H1 (cell line): ENCODE data around the gene PRG2. TPM values are rescaled to one million over a fixed set of nuclear protein-coding genes. Genes with fewer than 3 reads are reported as not detected.

Source experiments
- CTCF ChIA-PET: fragments of 300-600 bp; sonication (Branson Sonifier 250); formaldehyde crosslinking; loops from one replicate; lab custom pipeline; 2021; ENCODE audit not compliant: partially characterized antibody; lab: Charles Lee
- POLR2A ChIA-PET: fragments of 300-600 bp; sonication (Branson Sonifier 250); formaldehyde crosslinking; loops from one replicate; lab custom pipeline; 2021; ENCODE audit warnings: inconsistent platforms; ENCODE audit not compliant: partially characterized antibody; lab: Charles Lee
- DNase-seq, 2 experiments: peaks; one replicate each; pipeline versions ENCODE4 v3.0.0 to v3.0.0-alpha.2; 2010 to 2022; ENCODE audit warnings: low spot score in 2 of 2, low read depth in 1 of 2, mixed read lengths in 1 of 2
- FAIRE-seq: peaks from 2 replicates; lab custom pipeline; 2011; peaks lifted over from hg19 to GRCh38; lab: Jason Lieb, UNC
- H2AFZ ChIP-seq: 2 replicates; pipeline ENCODE4 v1.8.1; 2012; ENCODE audit warnings: low read length, inconsistent platforms
- H2AK5ac ChIP-seq: 2 replicates; pipeline ENCODE4 v1.6.1; 2013; ENCODE audit warnings: low read depth, low read length
- H2BK120ac ChIP-seq: replicated peaks from 2 replicates; pipeline ENCODE3; 2013; ENCODE audit warnings: low read depth, low read length, inconsistent platforms
- H2BK12ac ChIP-seq: 2 replicates; pipeline ENCODE4 v1.6.1; 2013; ENCODE audit warnings: low read depth, low read length
- H2BK15ac ChIP-seq: 2 replicates; pipeline ENCODE4 v1.6.1; 2013; ENCODE audit warnings: low read length
- H2BK20ac ChIP-seq: 2 replicates; pipeline ENCODE4 v1.6.1; 2013; ENCODE audit warnings: low read length
- H2BK5ac ChIP-seq: 2 replicates; pipeline ENCODE4 v1.6.1; 2013; ENCODE audit warnings: low read depth, low read length
- H3K14ac ChIP-seq: 2 replicates; pipeline ENCODE4 v1.6.1; 2013; ENCODE audit warnings: inconsistent platforms; ENCODE audit not compliant: insufficient read length
- H3K18ac ChIP-seq: 2 replicates; pipeline ENCODE4 v1.6.1; 2013; ENCODE audit warnings: low read length; ENCODE audit errors: extremely low read depth
- H3K23ac ChIP-seq: 2 replicates; pipeline ENCODE4 v1.6.1; 2013; ENCODE audit warnings: inconsistent platforms; ENCODE audit not compliant: insufficient read length
- H3K23me2 ChIP-seq: 2 replicates; pipeline ENCODE4 v1.6.1; 2013; ENCODE audit warnings: low read depth, low read length
- H3K27ac ChIP-seq: 2 replicates; pipeline ENCODE4 v1.6.1; 2011; ENCODE audit warnings: low read depth, low read length, inconsistent platforms
- H3K27me3 ChIP-seq, 4 experiments: replicated peaks in 1 of 4; 1 replicate in 1 of 4; 2 replicates in 3 of 4; pipeline versions ENCODE4 v1.6.1 to v1.8.1; 2011 to 2013; ENCODE audit warnings: low read length in 3 of 4, mild to moderate bottlenecking in 3 of 4, inconsistent platforms in 2 of 4, mixed read lengths in 2 of 4, moderate library complexity in 1 of 4; ENCODE audit not compliant: control insufficient read depth in 3 of 4, insufficient read depth in 3 of 4; ENCODE audit errors: extremely low read depth in 1 of 4
- H3K36me3 ChIP-seq, 4 experiments: 2 replicates each; pipeline versions ENCODE4 v1.6.1 to v1.8.1; 2011 to 2013; ENCODE audit warnings: mild to moderate bottlenecking in 4 of 4, low read length in 3 of 4, moderate library complexity in 2 of 4, control low read depth in 1 of 4, inconsistent platforms in 1 of 4; ENCODE audit not compliant: insufficient read depth in 4 of 4, control insufficient read depth in 2 of 4
- H3K4ac ChIP-seq: replicated peaks from 2 replicates; pipeline ENCODE3; 2013; ENCODE audit warnings: low read length, low read depth, mixed read lengths, inconsistent platforms; ENCODE audit not compliant: insufficient read length
- H3K4me1 ChIP-seq, 4 experiments: replicated peaks in 1 of 4; 1 replicate in 1 of 4; 2 replicates in 3 of 4; pipeline versions ENCODE4 v1.6.1 to v1.8.1; 2011 to 2013; ENCODE audit warnings: low read length in 3 of 4, inconsistent platforms in 2 of 4, mixed read lengths in 1 of 4; ENCODE audit not compliant: insufficient read depth in 4 of 4, control insufficient read depth in 3 of 4
- H3K4me2 ChIP-seq, 2 experiments: 2 replicates each; pipeline versions ENCODE4 v1.6.1 to v1.8.1; 2011 to 2013; ENCODE audit warnings: low read depth in 2 of 2, low read length in 2 of 2, control low read depth in 1 of 2, inconsistent platforms in 1 of 2, mild to moderate bottlenecking in 1 of 2; ENCODE audit not compliant: insufficient read depth in 1 of 2
- H3K4me3 ChIP-seq, 4 experiments: fragments of 200-600, 300-600 bp in 1 of 4; sonication (generic), shearing (Covaris generic), sonication (Bioruptor Twin) in 1 of 4; 2 replicates each; pipeline versions ENCODE4 v1.5.1 to v1.8.1; 2011 to 2016; ENCODE audit warnings: low read length in 4 of 4, low read depth in 3 of 4, control low read depth in 2 of 4, inconsistent platforms in 2 of 4, mild to moderate bottlenecking in 2 of 4, mixed read lengths in 1 of 4, moderate library complexity in 1 of 4; ENCODE audit not compliant: insufficient read depth in 2 of 4; ENCODE audit errors: extremely low read depth in 1 of 4
- H3K56ac ChIP-seq: replicated peaks from 2 replicates; pipeline ENCODE3; 2013; ENCODE audit warnings: low read depth, mild to moderate bottlenecking, mixed read lengths, low read length, inconsistent platforms; ENCODE audit not compliant: insufficient read length
- H3K79me1 ChIP-seq: 2 replicates; pipeline ENCODE4 v1.6.1; 2013; ENCODE audit warnings: low read depth, low read length, control low read depth
- H3K79me2 ChIP-seq, 2 experiments: 2 replicates each; pipeline versions ENCODE4 v1.6.1 to v1.8.1; 2012 to 2013; ENCODE audit warnings: low read length in 2 of 2, mild to moderate bottlenecking in 2 of 2, inconsistent platforms in 1 of 2; ENCODE audit not compliant: insufficient read depth in 2 of 2, control insufficient read depth in 1 of 2
- H3K9ac ChIP-seq, 4 experiments: replicated peaks in 1 of 4; 1 replicate in 1 of 4; 2 replicates in 3 of 4; pipeline versions ENCODE4 v1.6.1 to v1.8.1; 2011 to 2013; ENCODE audit warnings: low read depth in 3 of 4, low read length in 3 of 4, control low read depth in 2 of 4, mild to moderate bottlenecking in 2 of 4, moderate library complexity in 2 of 4, inconsistent platforms in 1 of 4; ENCODE audit errors: extremely low read depth in 1 of 4
- H3K9me3 ChIP-seq, 2 experiments: 2 replicates each; pipeline versions ENCODE4 v1.6.1 to v1.8.1; 2012 to 2013; ENCODE audit warnings: mild to moderate bottlenecking in 2 of 2, moderate library complexity in 2 of 2, control low read depth in 1 of 2, inconsistent platforms in 1 of 2, low read depth in 1 of 2, low read length in 1 of 2, mixed read lengths in 1 of 2; ENCODE audit not compliant: insufficient read depth in 2 of 2
- H4K20me1 ChIP-seq, 2 experiments: replicated peaks in 1 of 2; 2 replicates each; pipeline versions ENCODE3 to v1.8.1; 2011 to 2013; ENCODE audit warnings: inconsistent platforms in 2 of 2, low read length in 2 of 2, mild to moderate bottlenecking in 1 of 2; ENCODE audit not compliant: insufficient read depth in 2 of 2, control insufficient read depth in 1 of 2
- H4K5ac ChIP-seq: 2 replicates; pipeline ENCODE4 v1.6.1; 2013; ENCODE audit warnings: low read length, low read depth, mixed read lengths, inconsistent platforms; ENCODE audit not compliant: insufficient read length
- H4K8ac ChIP-seq: 2 replicates; pipeline ENCODE4 v1.8.0; 2013; ENCODE audit warnings: mild to moderate bottlenecking, moderate library complexity, low read length, inconsistent platforms; ENCODE audit not compliant: insufficient read depth; ENCODE audit errors: extremely low read depth
- H4K91ac ChIP-seq: replicated peaks from 2 replicates; pipeline ENCODE3; 2013; ENCODE audit warnings: low read length, mixed read lengths, inconsistent platforms; ENCODE audit not compliant: insufficient read length
- GABPA ChIP-seq: IDR thresholded peaks from 2 replicates; pipeline ENCODE4 v1.6.1; 2011; ENCODE audit warnings: mild to moderate bottlenecking, low read length, moderate library complexity, borderline replicate concordance; ENCODE audit not compliant: insufficient read depth
- GTF2F1 ChIP-seq: IDR thresholded peaks from 2 replicates; pipeline ENCODE4 v1.6.1; 2012; ENCODE audit warnings: low read depth, low read length, improper control_type of control experiment, borderline replicate concordance
- WGBS, 2 experiments: shearing (Covaris generic) in 1 of 2; methylation state at CpG; one replicate each; pipeline versions ENCODE4 v1.1.6 to v1.1.7; 2013 to 2015; ENCODE audit warnings: low lambda C conversion rate in 2 of 2, mixed read lengths in 2 of 2, inconsistent platforms in 1 of 2, low coverage in 1 of 2, missing lambda C conversion rate in 1 of 2; ENCODE audit not compliant: insufficient replicate concordance in 2 of 2, insufficient coverage in 1 of 2, insufficient read length in 1 of 2; ENCODE audit errors: extremely low coverage in 1 of 2, missing lambda C conversion rate in 1 of 2; 5-methylcytosine and 5-hydroxymethylcytosine counted together
- polyA plus RNA-seq, 7 experiments: library from polyadenylated mRNA; depleted of rRNA in 3 of 7; stranded (reverse) in 5 of 7; unstranded in 2 of 7; fragments of >200 nt in 5 of 7; fragments of 200-250 nt in 2 of 7; gene quantifications; 1 replicate in 5 of 7; 2 replicates in 1 of 7; 4 replicates in 1 of 7; pipeline versions ENCODE4 v1.2.1 to v1.2.3, GENCODE V29; 2011 to 2013; ENCODE audit warnings: missing spikeins in 2 of 7, mixed read lengths in 2 of 7
- total RNA-seq: library from RNA; stranded (reverse); fragmentation: NEBNext Ultra II Directional; extraction: Animal tissue kit (Norgen Biotek cat#: 25700); gene quantifications from 2 replicates; pipeline ENCODE4 v1.2.1, GENCODE V29; 2021

The PRG2 gene
- total and polyA plus RNA-seq, 2 of the 8 experiments (the other 6 are each of a cell fraction or from before 2014, with no cell fraction given) = 0.32 TPM; not detected in 1

DNA sequence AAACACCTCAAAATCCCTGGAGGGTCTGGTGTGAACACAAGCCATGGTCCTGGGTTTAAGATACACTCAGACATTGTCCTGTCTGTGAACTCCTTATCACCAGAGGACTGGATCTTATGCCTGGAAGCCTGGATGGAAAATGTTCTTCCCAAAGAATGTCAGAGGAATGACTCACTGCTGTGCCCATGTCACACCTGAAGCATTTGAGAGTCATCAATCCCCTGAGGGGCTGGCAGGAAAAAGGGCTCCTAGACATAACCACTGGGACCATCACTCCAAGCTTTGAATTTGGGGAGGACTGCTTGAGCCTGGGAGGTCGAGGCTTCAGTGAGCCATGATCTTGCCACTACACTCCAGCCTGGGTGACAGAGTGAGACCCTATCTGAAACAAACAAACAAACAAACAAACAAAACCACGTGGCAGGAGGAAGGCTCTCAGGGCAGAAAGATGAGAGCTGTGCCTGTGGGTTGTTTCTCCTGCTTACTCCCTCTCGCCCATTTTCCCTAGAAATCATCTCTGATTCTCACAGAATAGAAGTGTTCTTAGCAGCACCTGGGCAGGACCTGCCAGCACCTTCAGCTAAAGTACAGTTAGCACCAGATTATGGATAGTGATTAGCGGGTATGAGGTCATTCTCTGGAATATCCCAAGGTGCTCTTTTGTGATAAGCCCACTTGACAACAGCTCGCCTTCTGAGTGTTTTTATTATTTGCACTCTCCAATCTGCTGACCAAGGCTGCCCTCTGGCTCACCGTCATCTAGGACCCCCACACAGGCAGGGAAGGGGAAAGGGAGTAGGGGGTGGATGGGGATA is 11.9 kb upstream of the PRG2 start:
- Histone ChIP-seq H3K79me1 (no peaks in the 10 kb centered on the region; the same call in 1 of the 2 replicates), H2BK5ac (no peak overlapping the region), H2AFZ (no peak overlapping the region), H3K79me2 (no peaks in the 10 kb centered on the region), H2BK12ac (no peak overlapping the region), H3K18ac (no peak overlapping the region), H4K20me1 (no peaks in the 10 kb centered on the region), H3K27ac (no peak overlapping the region), H3K23ac (no peak overlapping the region), H3K4ac (no peak overlapping the region), H3K27me3 (no peaks in the 10 kb centered on the region; a peak in 1 of 7 replicates), H3K14ac (no peak overlapping the region), H3K4me3 (no peak overlapping the region), H3K9me3 (no peaks in the 10 kb centered on the region), H2BK20ac (no peak overlapping the region), H4K8ac (no peak overlapping the region), H3K4me2 (no peak overlapping the region), H2AK5ac (no peak overlapping the region), H3K9ac (no peak overlapping the region), H4K91ac (no peak overlapping the region), H2BK120ac (no peak overlapping the region), H3K56ac (no peak overlapping the region), H4K5ac (no peak overlapping the region), H3K36me3 (peaks cover 0 to 4% (median 2%) of the 10 kb centered on the region in 4 experiments; a peak in 4 of 8 replicates), H3K23me2 (no peaks in the 10 kb centered on the region), H3K4me1 (no peaks in the 10 kb centered on the region), H2BK15ac (no peak overlapping the region)
- 63% methylated on average over 6 of the region's 6 CpGs; no CpG with 5 or more reads in 1 of the 2 experiments for WGBS, 2 experiments
- POLR2A ChIA-PET = interaction anchor here (1.0 to 1.2 kb wide), 3 partner anchors 9 to 235 kb away, joined by 3 to 4 read pairs (median 4); no protein-coding TSS in a partner anchor
- CTCF ChIA-PET = interaction anchor here (0.6 to 1.2 kb wide), 5 partner anchors 23 to 1031 kb away, joined by 3 read pairs; no protein-coding TSS in a partner anchor
- FAIRE-seq = no peak
- DNase-seq = no peak
- TF ChIP-seq GABPA = no peak
- TF ChIP-seq GTF2F1 = no peak
